ENCODE results near the gene KNG1. TPM values are rescaled to one million over a fixed set of nuclear protein-coding genes. Genes with fewer than 3 reads are reported as not detected.
"Not testable (repeated sequence)": the region's sequence is repeated elsewhere in the genome, so short reads cannot be mapped to it uniquely, and the experiment has no call there.

KNG1 gene
- polyA plus RNA-seq, 1 experiment = not detected

DNA sequence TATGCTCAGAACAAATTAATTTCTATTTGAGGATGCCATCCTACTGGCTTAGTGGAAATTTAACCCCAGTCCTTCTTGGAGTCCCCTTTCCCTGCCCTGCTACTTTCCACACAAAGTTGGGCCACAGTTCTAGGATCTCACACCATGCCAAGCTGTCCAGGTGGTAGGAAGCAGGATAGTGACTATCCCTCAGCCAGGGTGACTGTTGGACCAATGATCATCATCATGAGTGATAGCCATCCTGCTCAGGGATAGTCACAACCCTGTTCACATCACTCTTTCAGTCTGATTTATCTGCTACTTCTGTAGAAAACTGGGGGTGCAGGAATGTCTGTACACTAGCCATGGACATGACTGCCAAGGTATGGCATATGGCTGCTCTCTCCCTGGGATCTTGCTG, 38.6 kb upstream of the KNG1 start:
- Histone ChIP-seq H3K27ac (ENCODE audit: low read depth, low read length) (no peak overlapping the region), H3K4me3 (ENCODE audit: low read depth, low read length) (no peak overlapping the region), H3K9me3 (ENCODE audit: control insufficient read depth, insufficient read depth, low read length) (no peaks in the 10 kb centered on the region), H3K27me3 (ENCODE audit: control insufficient read depth, insufficient read depth, low read length) (peaks cover 12% of the 10 kb centered on the region)
- TF ChIP-seq, protein P1, sequence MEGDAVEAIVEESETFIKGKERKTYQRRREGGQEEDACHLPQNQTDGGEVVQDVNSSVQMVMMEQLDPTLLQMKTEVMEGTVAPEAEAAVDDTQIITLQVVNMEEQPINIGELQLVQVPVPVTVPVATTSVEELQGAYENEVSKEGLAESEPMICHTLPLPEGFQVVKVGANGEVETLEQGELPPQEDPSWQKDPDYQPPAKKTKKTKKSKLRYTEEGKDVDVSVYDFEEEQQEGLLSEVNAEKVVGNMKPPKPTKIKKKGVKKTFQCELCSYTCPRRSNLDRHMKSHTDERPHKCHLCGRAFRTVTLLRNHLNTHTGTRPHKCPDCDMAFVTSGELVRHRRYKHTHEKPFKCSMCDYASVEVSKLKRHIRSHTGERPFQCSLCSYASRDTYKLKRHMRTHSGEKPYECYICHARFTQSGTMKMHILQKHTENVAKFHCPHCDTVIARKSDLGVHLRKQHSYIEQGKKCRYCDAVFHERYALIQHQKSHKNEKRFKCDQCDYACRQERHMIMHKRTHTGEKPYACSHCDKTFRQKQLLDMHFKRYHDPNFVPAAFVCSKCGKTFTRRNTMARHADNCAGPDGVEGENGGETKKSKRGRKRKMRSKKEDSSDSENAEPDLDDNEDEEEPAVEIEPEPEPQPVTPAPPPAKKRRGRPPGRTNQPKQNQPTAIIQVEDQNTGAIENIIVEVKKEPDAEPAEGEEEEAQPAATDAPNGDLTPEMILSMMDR (IDR thresholded peaks at IDR 0.05; ENCODE audit: low read depth, low read length) = no peak
- ChIA-PET CTCF (no interaction called here), POLR2A (no interaction called here)
- no peak for DNase-seq (ENCODE audit: low read depth, low spot score)

DNA sequence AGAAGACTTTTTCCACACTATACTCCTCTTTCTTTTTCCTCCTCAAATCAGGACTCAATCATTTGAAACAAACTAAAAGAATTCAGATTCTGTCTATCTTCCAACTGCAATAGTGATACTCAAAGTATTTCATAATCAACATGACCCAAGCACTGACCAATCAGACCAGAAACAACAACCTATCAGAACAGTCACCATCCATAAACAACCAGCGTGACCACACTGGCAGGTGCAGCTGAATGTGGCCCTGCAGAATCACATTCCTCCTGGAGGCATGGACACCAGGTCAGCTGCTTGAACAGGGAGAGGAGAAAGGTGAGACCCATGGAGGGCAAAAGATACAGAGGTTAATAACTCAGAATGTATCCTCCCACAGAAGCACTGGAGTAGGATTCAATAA, 38.0 kb upstream of the KNG1 start:
- no peak for DNase-seq (ENCODE audit: low read depth, low spot score)
- CTCF ChIA-PET = no interaction called here
- no peak overlapping the region for H3K4me3 ChIP-seq (ENCODE audit: low read depth, low read length)
- TF ChIP-seq, protein P1 (IDR thresholded peaks at IDR 0.05; ENCODE audit: low read depth, low read length) = no peak
- H3K9me3 ChIP-seq (ENCODE audit: control insufficient read depth, insufficient read depth, low read length) = no peaks in the 10 kb centered on the region
- POLR2A ChIA-PET = no interaction called here
- peaks cover 14% of the 10 kb centered on the region for H3K27me3 ChIP-seq (ENCODE audit: control insufficient read depth, insufficient read depth, low read length)
- H3K27ac ChIP-seq (ENCODE audit: low read depth, low read length) = no peak overlapping the region

DNA sequence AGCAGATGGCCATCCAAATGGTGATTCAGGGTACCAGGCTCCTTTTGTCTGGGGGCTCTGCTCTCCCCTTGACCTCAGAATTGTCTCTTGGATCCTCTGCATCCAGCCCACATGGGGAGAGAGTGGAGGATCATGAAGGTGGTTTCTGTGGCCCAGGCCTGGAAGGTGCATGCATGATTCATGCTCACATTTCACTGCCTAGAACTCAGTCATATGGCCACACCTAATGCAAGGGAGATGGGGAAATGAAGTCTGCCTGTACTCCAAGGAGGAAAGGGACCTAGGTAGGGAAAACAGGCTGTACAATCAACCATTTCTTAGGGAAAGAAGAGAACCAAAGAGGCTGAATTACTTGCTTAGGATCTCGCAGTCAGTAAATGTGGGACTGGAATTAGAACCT, 36.3 kb upstream of the KNG1 start:
- H3K4me3 ChIP-seq (ENCODE audit: low read depth, low read length) = no peak overlapping the region
- ChIA-PET CTCF (no interaction called here), POLR2A (no interaction called here)
- no peaks in the 10 kb centered on the region for H3K9me3 ChIP-seq (ENCODE audit: control insufficient read depth, insufficient read depth, low read length)
- H3K27ac ChIP-seq (ENCODE audit: low read depth, low read length) = no peak overlapping the region
- H3K27me3 ChIP-seq (ENCODE audit: control insufficient read depth, insufficient read depth, low read length) = peaks cover 7% of the 10 kb centered on the region
- TF ChIP-seq, protein P1 (IDR thresholded peaks at IDR 0.05; ENCODE audit: low read depth, low read length) = no peak
- no peak for DNase-seq (ENCODE audit: low read depth, low spot score)

DNA sequence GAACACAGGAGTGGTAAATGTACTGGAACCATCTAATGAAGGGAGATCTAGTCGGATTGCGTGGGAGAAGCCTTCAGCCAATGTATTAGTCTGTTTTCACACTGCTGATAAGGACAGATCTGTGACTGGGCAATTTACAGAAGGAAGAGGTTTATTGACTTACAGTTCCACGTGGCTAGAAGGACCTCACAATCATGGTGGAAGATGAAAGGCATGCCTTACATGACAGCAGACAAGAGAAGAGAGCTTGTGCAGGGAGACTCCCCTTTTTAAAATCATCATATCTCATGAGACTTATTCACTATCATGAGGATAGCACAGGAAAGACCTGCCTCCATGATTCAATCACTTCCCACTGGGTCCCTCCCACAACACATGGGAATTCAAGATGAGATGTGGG, 34.3 kb upstream of the KNG1 start:
- H3K27ac ChIP-seq (ENCODE audit: low read depth, low read length) = no peak overlapping the region
- TF ChIP-seq, protein P1 (IDR thresholded peaks at IDR 0.05; ENCODE audit: low read depth, low read length) = no peak
- POLR2A ChIA-PET = no interaction called here
- CTCF ChIA-PET = no interaction called here
- no peaks in the 10 kb centered on the region for H3K9me3 ChIP-seq (ENCODE audit: control insufficient read depth, insufficient read depth, low read length)
- DNase-seq (ENCODE audit: low read depth, low spot score) = no peak
- peaks cover 7% of the 10 kb centered on the region for H3K27me3 ChIP-seq (ENCODE audit: control insufficient read depth, insufficient read depth, low read length)
- H3K4me3 ChIP-seq (ENCODE audit: low read depth, low read length) = no peak overlapping the region

DNA sequence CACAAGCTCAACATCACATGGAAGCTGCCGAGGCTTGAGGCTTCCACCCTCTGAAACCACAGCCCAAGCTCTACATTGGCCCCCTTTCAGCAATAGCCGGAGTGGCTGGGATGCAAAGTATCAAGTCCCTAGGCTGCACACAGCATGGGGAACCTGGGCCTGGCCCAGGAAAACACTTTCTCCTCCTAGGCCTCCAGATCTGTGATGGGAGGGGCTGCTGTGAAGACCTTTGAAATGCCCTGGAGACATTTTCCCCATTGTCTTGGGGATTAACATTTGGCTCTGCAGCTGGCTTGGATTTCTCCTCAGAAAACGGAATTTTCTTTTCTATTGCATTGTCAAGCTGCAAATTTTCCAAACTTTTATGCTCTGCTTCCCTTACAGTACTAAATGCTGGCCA, 33.2 kb upstream of the KNG1 start:
- no peak overlapping the region for H3K27ac ChIP-seq (ENCODE audit: low read depth, low read length)
- no peak for DNase-seq (ENCODE audit: low read depth, low spot score)
- POLR2A ChIA-PET = no interaction called here
- TF ChIP-seq, protein P1 (IDR thresholded peaks at IDR 0.05; ENCODE audit: low read depth, low read length) = no peak
- peaks cover 7% of the 10 kb centered on the region for H3K27me3 ChIP-seq (ENCODE audit: control insufficient read depth, insufficient read depth, low read length)
- no peak overlapping the region for H3K4me3 ChIP-seq (ENCODE audit: low read depth, low read length)
- H3K9me3 ChIP-seq (ENCODE audit: control insufficient read depth, insufficient read depth, low read length) = no peaks in the 10 kb centered on the region
- CTCF ChIA-PET = no interaction called here

DNA sequence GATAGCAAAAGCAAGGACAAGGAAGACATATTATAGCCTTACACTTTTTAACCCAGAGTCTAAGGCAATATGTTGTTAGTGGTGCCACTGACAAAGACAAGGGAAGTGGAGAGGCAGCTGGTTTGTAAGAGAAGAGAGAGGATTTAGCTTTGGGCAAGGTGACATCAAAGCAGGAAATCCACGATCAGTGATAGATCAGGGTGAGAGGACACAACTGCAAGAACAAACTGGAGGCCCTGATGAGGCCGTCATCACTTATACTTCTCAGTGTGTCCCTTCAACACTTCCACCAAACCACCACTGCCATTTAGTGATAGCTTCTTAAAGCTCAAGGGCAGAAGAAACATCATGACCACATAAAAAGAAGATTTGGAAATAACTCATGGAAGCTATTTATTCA, 30.7 kb upstream of the KNG1 start:
- H3K27ac ChIP-seq (ENCODE audit: low read depth, low read length); CTCF ChIA-PET; POLR2A ChIA-PET; H3K4me3 ChIP-seq (ENCODE audit: low read depth, low read length); H3K9me3 ChIP-seq (ENCODE audit: control insufficient read depth, insufficient read depth, low read length); DNase-seq (ENCODE audit: low read depth, low spot score); H3K27me3 ChIP-seq (ENCODE audit: control insufficient read depth, insufficient read depth, low read length): not testable (repeated sequence)

Data from AG04450 (cell line).